Left kidney (tissue), 8 donors: Measurements from ENCODE around the gene VIM. TPM values are rescaled to one million over a fixed set of nuclear protein-coding genes. Genes with fewer than 3 reads are reported as not detected.
A peak's percentile ranks its signal among the peaks of the same experiment; 100 is the strongest.

Experiments used
- DNase-seq: peaks from one replicate; pipeline ENCODE4 v3.0.0-alpha.2; 2013
- long read RNA-seq, 8 donors: transcript quantifications; one replicate each; lab custom pipeline, GENCODE V29; 2026
- polyA plus RNA-seq: library from polyadenylated mRNA; unstranded; fragments of 120-200 nt; gene quantifications from one replicate; pipeline ENCODE4 v1.2.1, GENCODE V29; 2013; ENCODE audit not compliant: insufficient read length

Gene VIM
- 1,231 TPM for polyA plus RNA-seq
- long read RNA-seq, donor 1, transcript VIM-201 (9 exons, 1,868 nt), result major isoform, 294 of 551 reads
- long read RNA-seq, donor 1, transcript VIM-205 (2 exons, 1,139 nt), result minor isoform, 9 of 551 reads
- long read RNA-seq, donor 1, partial matches to known transcripts, result 207 of 551 reads
- long read RNA-seq, donor 1, other reads (novel, unspliced or antisense), result 38 of 551 reads
- long read RNA-seq, donor 2, transcript VIM-201 (9 exons, 1,868 nt), result major isoform, 287 of 547 reads
- long read RNA-seq, donor 2, partial matches to known transcripts, result 231 of 547 reads
- long read RNA-seq, donor 2, other reads (novel, unspliced or antisense), result 22 of 547 reads
- long read RNA-seq, donor 3, transcript VIM-201 (9 exons, 1,868 nt), result major isoform, 279 of 511 reads
- long read RNA-seq, donor 3, partial matches to known transcripts, result 191 of 511 reads
- long read RNA-seq, donor 3, other reads (novel, unspliced or antisense), result 38 of 511 reads
- long read RNA-seq, donor 4, transcript VIM-201 (9 exons, 1,868 nt), result major isoform, 12 of 72 reads
- long read RNA-seq, donor 4, partial matches to known transcripts, result 60 of 72 reads
- long read RNA-seq, donor 4, other reads (novel, unspliced or antisense), result 0 of 72 reads
- long read RNA-seq, donor 5, transcript VIM-201 (9 exons, 1,868 nt), result major isoform, 350 of 561 reads
- long read RNA-seq, donor 5, partial matches to known transcripts, result 166 of 561 reads
- long read RNA-seq, donor 5, other reads (novel, unspliced or antisense), result 45 of 561 reads
- long read RNA-seq, donor 6, transcript VIM-205 (2 exons, 1,139 nt), result minor isoform, 9 of 596 reads
- long read RNA-seq, donor 6, transcript VIM-201 (9 exons, 1,868 nt), result major isoform, 359 of 596 reads
- long read RNA-seq, donor 6, partial matches to known transcripts, result 183 of 596 reads
- long read RNA-seq, donor 6, other reads (novel, unspliced or antisense), result 44 of 596 reads
- long read RNA-seq, donor 7, transcript VIM-201 (9 exons, 1,868 nt), result major isoform, 419 of 809 reads
- long read RNA-seq, donor 7, partial matches to known transcripts, result 328 of 809 reads
- long read RNA-seq, donor 7, other reads (novel, unspliced or antisense), result 54 of 809 reads
- long read RNA-seq, donor 8, transcript VIM-201 (9 exons, 1,868 nt), result major isoform, 118 of 210 reads
- long read RNA-seq, donor 8, transcript VIM-205 (2 exons, 1,139 nt), result minor isoform, 6 of 210 reads
- long read RNA-seq, donor 8, partial matches to known transcripts, result 77 of 210 reads
- long read RNA-seq, donor 8, other reads (novel, unspliced or antisense), result 8 of 210 reads

GRCh38 chr10:17228091-17229015 is at the start of gene VIM:
TSS of gene VIM (plus strand) at chr10:17228241. CDS start at chr10:17229423, 1,182 bp downstream.
- peak; percentile 77 for DNase-seq

DNA sequence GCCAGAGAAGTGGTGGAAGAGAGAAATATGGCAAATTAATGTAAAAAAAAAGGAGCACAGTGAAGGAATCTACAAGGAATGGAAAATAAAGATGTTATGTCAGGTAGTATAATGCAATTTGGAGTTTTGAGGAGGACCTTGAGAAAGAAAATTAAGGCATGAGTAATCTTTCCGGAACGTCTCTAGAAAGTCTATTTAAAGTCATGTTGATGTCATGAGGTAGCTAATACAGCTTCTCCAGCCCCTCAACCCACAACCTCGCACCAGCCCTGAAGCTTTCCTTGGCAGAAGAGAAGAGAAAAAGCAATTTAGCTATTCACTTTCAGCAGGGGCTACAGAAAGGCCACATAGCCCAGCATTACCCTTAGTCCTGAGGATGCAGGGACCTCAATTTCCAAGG is 49.0 kb upstream of the VIM start:
- DNase-seq, result no peak

DNA sequence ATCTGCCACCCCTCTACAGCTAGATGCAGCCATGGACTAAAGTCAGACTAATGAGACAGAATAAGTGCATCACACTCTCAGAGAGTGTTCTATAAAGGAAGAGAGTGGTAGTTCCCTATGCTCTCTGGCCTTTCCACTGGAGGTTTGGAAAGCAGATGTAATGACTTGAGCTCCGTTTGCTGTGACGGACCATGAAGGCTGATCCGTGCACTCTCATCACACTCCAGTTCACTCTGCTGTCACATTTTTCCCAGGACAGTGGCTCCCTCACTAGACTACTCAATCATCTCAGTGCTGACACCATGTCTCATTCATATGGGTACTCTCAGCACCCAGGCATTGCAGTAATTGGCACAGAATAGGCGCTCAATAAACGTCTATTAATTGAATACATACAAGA is 46.9 kb upstream of the VIM start:
- no peak for DNase-seq

- peak; percentile 14 for DNase-seq
Measured at GRCh38 chr10:17181751-17182150, 46.3 kb upstream of the VIM start.

GRCh38 chr10:17183110-17183509 is 44.9 kb upstream of the VIM start:
- DNase-seq, result no peak

DNA sequence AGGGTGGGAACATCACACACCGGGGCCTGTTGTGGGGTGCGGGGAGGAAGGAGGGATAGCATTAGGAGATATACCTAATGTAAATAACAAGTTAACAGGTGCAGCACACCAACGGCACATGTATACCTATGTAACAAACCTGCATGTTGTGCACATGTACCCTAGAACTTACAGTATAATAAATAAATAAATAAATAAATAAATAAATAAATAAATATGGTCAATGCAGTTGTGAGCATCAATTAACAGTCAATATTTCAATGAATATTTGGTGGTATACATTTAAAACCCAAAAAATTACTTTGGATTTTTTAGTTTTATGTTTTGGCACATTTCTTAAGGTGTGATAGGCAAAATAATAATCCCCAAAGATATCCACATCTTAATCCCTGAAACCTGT is 42.2 kb upstream of the VIM start:
- no peak for DNase-seq

DNA sequence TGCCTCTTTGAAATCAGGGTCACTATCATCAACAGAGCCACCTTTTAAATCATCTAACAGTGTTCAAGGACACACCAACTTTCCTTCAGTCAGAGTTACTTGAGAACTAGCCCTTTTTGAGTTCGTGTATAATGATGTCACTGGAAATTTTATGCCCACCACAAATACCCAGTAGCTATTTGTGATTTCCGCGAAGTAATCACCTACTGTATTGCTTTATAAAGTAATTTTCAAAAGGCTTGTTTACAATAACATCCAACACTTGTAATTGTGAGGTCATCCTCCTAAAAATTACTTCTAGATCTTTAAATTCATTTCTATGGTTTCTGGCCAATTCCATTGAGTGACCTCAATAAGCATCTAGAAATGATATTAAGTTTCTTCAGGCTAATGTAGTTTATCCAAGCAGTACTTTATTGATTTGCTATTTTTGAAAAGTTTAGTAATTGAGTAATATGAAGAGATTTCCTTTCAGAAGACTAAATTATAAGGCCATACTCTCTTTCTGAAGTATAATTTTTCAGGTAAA is 39.3 kb upstream of the VIM start:
- no peak for DNase-seq

DNA sequence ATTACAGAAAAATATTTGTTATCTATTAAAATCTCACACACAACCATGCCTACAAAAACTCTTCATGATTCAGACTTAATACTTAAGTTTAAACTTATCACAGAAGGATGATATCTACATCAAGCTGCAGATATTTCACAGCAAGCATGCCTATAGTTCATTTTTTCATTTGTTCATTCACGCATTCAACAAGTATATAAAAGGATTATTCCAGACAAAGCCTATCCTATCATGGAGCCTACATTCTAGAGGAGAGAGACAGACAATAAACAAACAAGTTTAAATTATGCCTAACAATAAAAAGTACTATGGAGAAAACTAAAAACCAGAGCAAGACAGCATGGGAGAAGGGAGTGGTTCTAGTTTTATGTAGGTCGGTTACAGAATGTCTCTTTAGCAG is 37.4 kb upstream of the VIM start:
- DNase-seq, result no peak

- DNase-seq, result no peak
Measured at GRCh38 chr10:17195083-17195482, 33.0 kb upstream of the VIM start.

GRCh38 chr10:17196045-17196444 is 32.0 kb upstream of the VIM start:
- no peak for DNase-seq

DNA sequence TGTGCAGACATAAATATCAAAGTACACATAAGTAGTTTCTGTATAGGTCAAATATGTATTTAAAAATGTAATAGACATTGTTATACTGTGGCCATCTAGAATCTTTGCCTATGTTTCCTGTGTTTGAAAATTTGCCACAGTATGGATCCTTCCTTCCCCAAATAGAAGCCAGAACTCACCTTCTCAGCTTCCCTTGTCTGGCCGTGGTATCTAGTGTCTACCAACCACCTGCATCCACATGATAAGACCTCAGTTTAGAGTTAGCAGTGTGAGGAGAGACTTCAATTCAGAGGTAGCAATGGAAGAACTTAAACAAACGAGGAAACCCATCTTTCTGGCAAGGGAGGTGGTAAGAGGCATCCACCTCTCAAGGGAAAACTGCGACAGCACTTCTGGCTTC is 31.5 kb upstream of the VIM start:
- DNase-seq, result no peak

GRCh38 chr10:17199351-17199804 is 28.7 kb upstream of the VIM start:
- DNase-seq, result peak; percentile 50

DNA sequence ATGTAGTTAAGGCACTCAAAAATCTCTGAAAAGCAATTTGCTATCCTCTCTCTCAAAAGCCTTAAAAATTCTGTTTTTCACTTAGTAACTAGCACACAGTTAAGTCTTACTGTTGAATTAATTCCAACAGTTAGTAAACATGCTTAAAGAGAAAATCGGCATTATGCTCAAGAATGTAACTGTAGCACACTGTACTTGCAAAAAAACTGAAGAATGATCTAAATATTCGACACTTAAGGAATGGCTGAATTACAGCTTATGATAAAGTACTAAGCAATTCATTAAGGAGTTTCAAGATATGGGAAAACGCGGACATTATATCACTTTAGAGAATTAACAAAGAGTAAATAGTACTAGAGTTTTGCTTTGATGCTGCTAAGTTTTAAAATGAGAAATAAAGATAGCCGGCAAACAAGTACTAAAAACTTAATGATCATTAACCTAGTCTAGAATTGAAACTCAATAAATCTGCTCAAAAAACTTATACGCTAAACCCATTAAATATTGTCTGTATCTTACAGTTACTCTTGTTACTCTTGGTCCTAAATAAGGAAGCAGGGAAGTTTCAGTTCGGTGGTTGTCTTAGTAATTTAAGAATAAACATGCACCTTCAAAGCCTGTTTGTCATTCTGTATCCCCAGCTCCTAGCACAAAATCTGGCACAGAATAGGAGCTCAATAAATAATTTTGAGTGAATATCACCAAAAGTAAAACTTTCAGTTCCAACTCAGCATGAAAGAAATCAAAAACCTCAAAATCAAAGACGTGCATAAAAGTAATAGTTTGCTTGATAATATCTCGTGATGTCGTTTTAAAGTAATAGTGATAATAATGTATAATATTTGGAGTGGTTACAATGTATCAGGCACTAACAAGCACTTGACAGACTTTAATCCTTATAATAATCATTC is 27.8 kb upstream of the VIM start:
- peak; percentile 25 for DNase-seq

GRCh38 chr10:17200912-17201793 is 26.9 kb upstream of the VIM start, which contains the start of gene TRDMT1:
TSS of gene TRDMT1 (minus strand) at chr10:17201672. CDS start at chr10:17201634, 38 bp downstream.
- peak; percentile 88 for DNase-seq

DNA sequence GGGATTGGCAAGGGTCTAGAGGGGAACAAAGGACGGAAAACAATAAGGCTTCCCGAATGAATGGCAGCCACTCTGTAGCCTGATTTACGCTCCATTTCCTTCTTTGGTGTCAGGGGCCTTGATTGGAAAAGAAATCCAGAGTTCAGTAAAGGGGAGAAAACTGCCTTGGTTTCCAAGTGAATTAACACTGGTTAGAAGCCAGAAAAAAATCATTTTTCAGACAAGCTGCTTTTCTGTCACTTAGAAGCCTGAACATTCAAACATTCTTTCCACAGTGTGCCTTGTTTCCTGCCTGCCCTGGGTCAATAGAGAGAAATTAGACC is 26.3 kb upstream of the VIM start:
- DNase-seq, result no peak

DNA sequence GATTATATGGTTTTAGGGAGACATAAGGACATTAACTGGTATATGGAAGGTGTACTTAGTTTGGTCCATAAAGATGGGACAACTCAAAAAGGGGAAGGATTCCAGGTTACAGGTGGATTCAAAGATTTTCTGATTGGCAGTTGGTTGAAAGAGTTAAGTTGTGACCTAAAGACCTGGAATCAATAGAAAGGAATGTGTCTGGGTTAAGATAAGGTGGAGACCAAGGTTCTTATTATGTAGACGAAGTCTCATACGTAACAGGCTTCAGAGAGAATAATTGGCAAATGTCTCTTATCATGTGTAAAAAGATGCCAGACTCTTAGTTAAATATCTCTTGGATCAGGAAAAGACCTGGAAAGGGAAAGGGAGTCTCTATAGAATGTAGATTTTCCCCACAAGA is 25.5 kb upstream of the VIM start:
- no peak for DNase-seq

GRCh38 chr10:17202999-17203398 is 25.0 kb upstream of the VIM start:
- DNase-seq, result no peak

GRCh38 chr10:17203416-17203815 is 24.6 kb upstream of the VIM start:
- DNase-seq, result no peak
